Erythroblast (primary cell): ENCODE results near the gene LFNG.

Experiments
- GATA1 ChIP-seq: IDR thresholded peaks from 2 replicates; pipeline ENCODE4 v1.6.1; 2011; ENCODE audit warnings: low read depth, mild to moderate bottlenecking, control low read depth, low read length, moderate library complexity
- POLR2A ChIP-seq: IDR thresholded peaks from 2 replicates; pipeline ENCODE4 v1.6.1; 2011; ENCODE audit warnings: mild to moderate bottlenecking, low read length

- TF ChIP-seq POLR2A (no peak), GATA1 (no peak)
Measured at GRCh38 chr7:2510909-2511768, 8.4 kb upstream of the LFNG start.
